Activated CD8-positive, alpha-beta memory T cell treated with anti-CD3 and anti-CD28 coated beads, Interleukin-2, amount 10 ng/mL, durations not matched to agents 7 days and 5 days (primary cell): ENCODE data around the gene TAS2R46. TPM values are rescaled to one million over a fixed set of nuclear protein-coding genes. Genes with fewer than 3 reads are reported as not detected.

Experiments used
- ATAC-seq: fragments of 150-1000 bp; cut with Tn5 transposase; one replicate; pipeline ENCODE4 v1.10.0; 2021; ENCODE audit warnings: moderate library complexity
- CTCF ChIA-PET: fragments of 350-600 bp; sonication (Branson Sonifier 250); formaldehyde crosslinking; loops from one replicate; lab custom pipeline; 2021; ENCODE audit warnings: antibody characterized with exemption; lab: Charles Lee
- DNase-seq: peaks from one replicate; pipeline ENCODE4 v3.0.0-alpha.2; 2020
- H3K27ac Mint-ChIP-seq: one replicate; pipeline ENCODE4 v1.8.0; 2021; ENCODE audit warnings: mild to moderate bottlenecking, mixed read lengths
- H3K27me3 Mint-ChIP-seq: one replicate; pipeline ENCODE4 v1.8.0; 2021; ENCODE audit warnings: mixed read lengths
- H3K36me3 Mint-ChIP-seq: one replicate; pipeline ENCODE4 v1.8.0; 2021; ENCODE audit warnings: mild to moderate bottlenecking, mixed read lengths
- H3K4me1 Mint-ChIP-seq: one replicate; pipeline ENCODE4 v1.8.0; 2021; ENCODE audit warnings: mixed read lengths
- H3K4me3 Mint-ChIP-seq: one replicate; pipeline ENCODE4 v1.8.0; 2021; ENCODE audit warnings: mild to moderate bottlenecking, moderate library complexity, mixed read lengths
- H3K9me3 Mint-ChIP-seq: one replicate; pipeline ENCODE4 v1.8.0; 2022; ENCODE audit warnings: low read depth, mixed read lengths
- total RNA-seq, 2 experiments: library from RNA; stranded (reverse); gene quantifications; one replicate each; pipeline ENCODE4 v1.2.3, GENCODE V29; 2021

Gene TAS2R46
- total RNA-seq, 2 experiments from 2014 or later = 0.73 to 1.1 TPM

DNA sequence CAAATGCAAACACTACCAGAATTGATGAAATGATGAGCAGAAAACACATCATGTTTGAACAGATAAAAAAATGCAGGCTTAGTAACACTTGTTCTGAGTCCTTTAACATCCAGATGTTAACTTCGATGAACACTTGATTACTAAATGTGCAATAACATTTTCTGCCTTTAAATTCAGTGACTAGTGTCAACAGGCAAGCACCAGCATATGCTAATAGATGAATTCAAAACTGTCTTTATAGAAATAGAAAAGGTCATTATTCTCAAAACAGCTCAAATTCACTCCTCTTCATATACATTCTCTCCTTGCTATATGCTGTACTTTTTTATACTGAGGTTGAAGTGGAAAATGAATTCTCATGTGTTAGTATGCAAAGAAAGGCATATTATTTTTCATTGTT lies 39.6 kb downstream of the TAS2R46 start, which contains the start of gene TAS2R19:
TSS of gene TAS2R19 (minus strand) at position 101 of the 400 bp plus-strand sequence. CDS start at position 52, 49 bp downstream.
- H3K27ac Mint-ChIP-seq = no peak within 1 kb of the TSS
- no peak within 1 kb of the TSS for H3K4me3 Mint-ChIP-seq
- H3K4me1 Mint-ChIP-seq = no peaks in the 10 kb centered on the region
- H3K36me3 Mint-ChIP-seq = peaks cover 22% of the 10 kb centered on the region
- no peaks in the 10 kb centered on the region for H3K27me3 Mint-ChIP-seq
- CTCF ChIA-PET = no interaction called here
- H3K9me3 Mint-ChIP-seq = peaks cover 6% of the 10 kb centered on the region
- ATAC-seq = no peak
- DNase-seq = no peak

DNA sequence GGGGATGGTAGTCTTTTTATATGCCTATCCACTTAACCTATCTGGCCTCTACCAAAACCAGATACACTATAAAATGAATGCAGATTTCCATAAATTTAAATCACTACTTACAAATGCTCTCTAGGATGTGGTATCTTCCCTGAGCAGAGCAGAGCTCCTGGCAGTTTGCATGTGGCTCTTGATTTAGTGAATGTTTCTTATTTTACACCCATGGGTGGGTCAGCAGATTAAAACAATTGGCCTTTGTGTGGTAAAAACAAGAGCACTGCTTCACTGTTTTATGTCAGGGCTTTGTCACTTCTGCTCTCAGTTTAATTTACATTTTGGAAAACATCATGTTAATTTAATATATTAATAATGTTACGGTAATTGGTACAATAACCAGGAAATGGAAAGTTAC lies 45.2 kb downstream of the TAS2R46 start:
- Mint-ChIP-seq H3K4me3 (no peak overlapping the region), H3K4me1 (no peaks in the 10 kb centered on the region), H3K27me3 (no peaks in the 10 kb centered on the region), H3K9me3 (no peaks in the 10 kb centered on the region), H3K27ac (no peak overlapping the region), H3K36me3 (peaks cover 8% of the 10 kb centered on the region)
- CTCF ChIA-PET = no interaction called here
- no peak for ATAC-seq
- no peak for DNase-seq

DNA sequence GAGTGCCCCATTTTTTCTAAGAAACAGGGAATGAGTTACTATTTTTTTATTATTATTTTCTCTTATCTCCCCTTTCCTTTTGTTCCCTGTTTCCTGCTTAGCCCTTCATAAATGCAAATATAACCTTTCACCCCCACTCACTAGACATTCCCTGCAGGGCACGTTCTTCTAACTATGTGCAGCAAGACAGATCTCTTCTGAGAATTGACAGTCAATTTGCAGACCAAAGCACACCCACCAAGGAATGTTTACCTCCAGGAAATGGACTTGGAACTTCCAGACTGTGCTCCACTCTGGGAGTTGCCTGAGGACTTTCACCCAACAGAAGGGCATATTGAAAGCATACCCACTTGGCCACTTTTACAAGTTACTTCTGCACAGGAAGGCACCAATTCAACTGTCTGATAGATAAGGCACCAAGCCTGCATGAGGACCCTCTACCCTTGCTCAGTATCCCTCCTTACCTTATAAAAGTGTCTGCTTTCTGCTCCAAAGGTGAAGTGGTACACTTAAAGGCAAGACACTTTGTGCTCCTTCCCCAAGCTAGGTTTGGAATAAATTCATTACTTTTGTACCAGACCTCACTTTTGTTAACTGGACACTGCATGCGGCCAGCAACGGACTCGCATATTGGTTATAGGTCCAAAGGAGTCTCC lies 46.2 kb downstream of the TAS2R46 start:
- Mint-ChIP-seq H3K9me3 (no peaks in the 10 kb centered on the region), H3K27ac (no peak overlapping the region)
- DNase-seq = no peak

DNA sequence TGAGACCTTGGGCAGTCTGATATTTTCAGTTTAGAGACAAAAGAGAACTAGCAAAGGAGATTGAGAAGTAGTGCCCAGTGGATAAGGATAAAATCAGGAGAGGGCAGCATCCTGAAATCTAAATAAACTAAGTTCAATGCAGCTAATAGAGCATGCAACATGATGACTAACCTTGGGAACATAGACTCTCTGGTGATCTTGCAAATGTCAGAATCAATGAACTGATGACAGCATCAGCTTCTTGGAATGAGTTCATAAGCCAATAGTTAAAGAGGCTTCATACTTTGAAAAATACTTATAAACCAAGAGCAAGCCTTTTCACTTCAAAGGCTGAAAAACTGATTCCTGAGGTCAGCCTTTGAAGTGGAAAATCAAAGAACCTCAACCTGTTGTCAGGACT lies 47.9 kb downstream of the TAS2R46 start:
- H3K36me3 Mint-ChIP-seq = peaks cover 6% of the 10 kb centered on the region
- no peak for ATAC-seq
- H3K4me3 Mint-ChIP-seq = no peak overlapping the region

More for the DNA sequence above, 46.2 kb downstream of the TAS2R46 start:
- no peaks in the 10 kb centered on the region for H3K4me1 Mint-ChIP-seq
- CTCF ChIA-PET = no interaction called here
- H3K27me3 Mint-ChIP-seq = no peaks in the 10 kb centered on the region
- no peak for ATAC-seq
- H3K36me3 Mint-ChIP-seq = peaks cover 6% of the 10 kb centered on the region
- no peak overlapping the region for H3K4me3 Mint-ChIP-seq

More for the DNA sequence above, 47.9 kb downstream of the TAS2R46 start:
- no peaks in the 10 kb centered on the region for H3K9me3 Mint-ChIP-seq
- no peak overlapping the region for H3K27ac Mint-ChIP-seq
- no peaks in the 10 kb centered on the region for H3K27me3 Mint-ChIP-seq
- CTCF ChIA-PET = no interaction called here
- no peaks in the 10 kb centered on the region for H3K4me1 Mint-ChIP-seq
- DNase-seq = no peak

Other genes with a start within 250 kb of the TAS2R46 start
- under 1 TPM in 1 of 2 experiments, not detected in 1; 0.29 TPM for gene TAS2R10, start 235.9 kb downstream of the TAS2R46 start, total RNA-seq
- 1 to 10 TPM; 1.3 to 2.2 TPM for gene PRR4, start 212.8 kb downstream of the TAS2R46 start, total RNA-seq
- 10 to 100 TPM; 13.5 to 23.0 TPM for gene PRH1, start 178.0 kb downstream of the TAS2R46 start, total RNA-seq
- gene TAS2R13, start 152.7 kb downstream of the TAS2R46 start, total RNA-seq = 1 to 10 TPM in 1 of 2 experiments, under 1 TPM in 1; 0.45 to 1.3 TPM
- under 1 TPM in 1 of 2 experiments, not detected in 1; 0.76 TPM for gene PRH2, start 133.1 kb downstream of the TAS2R46 start, total RNA-seq
- 1 to 10 TPM; 1.5 to 1.8 TPM for gene TAS2R14, start 123.0 kb downstream of the TAS2R46 start, total RNA-seq
- 1 to 10 TPM in 1 of 2 experiments, under 1 TPM in 1; 0.89 to 1.1 TPM for gene TAS2R50, start 75.4 kb downstream of the TAS2R46 start, total RNA-seq
- gene TAS2R20, start 64.0 kb downstream of the TAS2R46 start, total RNA-seq = 1 to 10 TPM; 1.5 to 2.0 TPM
- 1 to 10 TPM; 1.8 to 2.0 TPM for gene TAS2R19, start 39.7 kb downstream of the TAS2R46 start, total RNA-seq
- gene TAS2R31, start 30.9 kb downstream of the TAS2R46 start, total RNA-seq = 1 to 10 TPM; 2.0 to 5.2 TPM
- under 1 TPM; 0.28 to 0.53 TPM for gene TAS2R43, start 30.0 kb upstream of the TAS2R46 start, total RNA-seq
- gene TAS2R30, start 72.3 kb upstream of the TAS2R46 start, total RNA-seq = 1 to 10 TPM; 2.1 to 3.4 TPM
- gene SMIM10L1, start 108.9 kb upstream of the TAS2R46 start, total RNA-seq = 1 to 10 TPM; 8.8 to 9.0 TPM
- gene TAS2R42, start 124.6 kb upstream of the TAS2R46 start, total RNA-seq = not detected
- gene PRB3, start 207.4 kb upstream of the TAS2R46 start, total RNA-seq = not detected
- gene PRB4, start 248.1 kb upstream of the TAS2R46 start, total RNA-seq = not detected